Tibial nerve (tissue), 4 donors: ENCODE data around the gene CDH13.

Experiments used
- CTCF ChIP-seq, 5 experiments: fragments of 200-600 bp in 3 of 5; fragments of 450-650 bp in 2 of 5; sonication (generic) in 3 of 5; IDR thresholded peaks; one replicate each; pipeline ENCODE4 v1.5.1; 2016 to 2019; ENCODE audit warnings: antibody characterized with exemption in 5 of 5, mild to moderate bottlenecking in 3 of 5, moderate library complexity in 2 of 5
- EP300 ChIP-seq, 2 donors: sonication (generic); formaldehyde crosslinking; IDR thresholded peaks; one replicate each; pipeline ENCODE4 v1.6.1; 2017; ENCODE audit warnings: antibody characterized with exemption in 2 of 2, mild to moderate bottlenecking in 1 of 2
- POLR2A ChIP-seq, 2 donors: fragments of 450-650 bp; IDR thresholded peaks; one replicate each; pipeline ENCODE4 v1.6.1; 2017; ENCODE audit warnings: antibody characterized with exemption in 2 of 2, mild to moderate bottlenecking in 2 of 2, moderate library complexity in 2 of 2

- TF ChIP-seq CTCF (IDR thresholded peaks at IDR 0.05) (no peak), POLR2A (IDR thresholded peaks at IDR 0.05) (no peak), EP300 (IDR thresholded peaks at IDR 0.05) (no peak)
Observed at GRCh38 chr16:83279251-83279650, 652.5 kb downstream of the CDH13 start.
